ENCODE data around the gene LRRC58.

DNA sequence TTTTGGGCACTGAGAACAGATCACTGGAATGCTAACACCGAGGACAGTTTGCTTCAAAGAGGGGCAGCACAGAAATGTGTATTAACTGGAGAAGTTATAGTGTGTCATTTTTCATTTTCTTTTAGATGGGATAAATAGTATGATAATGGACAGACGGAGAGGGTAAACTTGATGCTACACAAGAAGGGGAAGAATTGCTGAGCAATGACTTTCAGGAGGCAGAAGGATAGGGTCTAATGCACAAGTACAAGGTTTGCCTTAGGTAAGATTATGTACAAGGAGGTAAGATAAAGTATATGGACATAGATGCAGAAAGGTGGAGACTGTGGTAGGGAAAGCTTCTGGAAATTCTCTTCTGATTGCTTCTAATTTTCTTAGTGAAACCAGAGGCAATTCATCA lies 32.3 kb upstream of the LRRC58 start:
- TF ChIP-seq GATA3 (IDR thresholded peaks at IDR 0.05; ENCODE audit: low read depth, low read length) (no peak), GATA2 (IDR thresholded peaks at IDR 0.05; ENCODE audit: low read depth, low read length) (no peak)

All from SH-SY5Y (cell line).